ENCODE data around the gene DIO2. TPM values are rescaled to one million over a fixed set of nuclear protein-coding genes. Genes with fewer than 3 reads are reported as not detected.

The DIO2 gene
- under 1 TPM; 0.26 to 0.76 (median 0.58) TPM for polyA plus RNA-seq (ENCODE audit: insufficient read length in 3 of 3)

DNA sequence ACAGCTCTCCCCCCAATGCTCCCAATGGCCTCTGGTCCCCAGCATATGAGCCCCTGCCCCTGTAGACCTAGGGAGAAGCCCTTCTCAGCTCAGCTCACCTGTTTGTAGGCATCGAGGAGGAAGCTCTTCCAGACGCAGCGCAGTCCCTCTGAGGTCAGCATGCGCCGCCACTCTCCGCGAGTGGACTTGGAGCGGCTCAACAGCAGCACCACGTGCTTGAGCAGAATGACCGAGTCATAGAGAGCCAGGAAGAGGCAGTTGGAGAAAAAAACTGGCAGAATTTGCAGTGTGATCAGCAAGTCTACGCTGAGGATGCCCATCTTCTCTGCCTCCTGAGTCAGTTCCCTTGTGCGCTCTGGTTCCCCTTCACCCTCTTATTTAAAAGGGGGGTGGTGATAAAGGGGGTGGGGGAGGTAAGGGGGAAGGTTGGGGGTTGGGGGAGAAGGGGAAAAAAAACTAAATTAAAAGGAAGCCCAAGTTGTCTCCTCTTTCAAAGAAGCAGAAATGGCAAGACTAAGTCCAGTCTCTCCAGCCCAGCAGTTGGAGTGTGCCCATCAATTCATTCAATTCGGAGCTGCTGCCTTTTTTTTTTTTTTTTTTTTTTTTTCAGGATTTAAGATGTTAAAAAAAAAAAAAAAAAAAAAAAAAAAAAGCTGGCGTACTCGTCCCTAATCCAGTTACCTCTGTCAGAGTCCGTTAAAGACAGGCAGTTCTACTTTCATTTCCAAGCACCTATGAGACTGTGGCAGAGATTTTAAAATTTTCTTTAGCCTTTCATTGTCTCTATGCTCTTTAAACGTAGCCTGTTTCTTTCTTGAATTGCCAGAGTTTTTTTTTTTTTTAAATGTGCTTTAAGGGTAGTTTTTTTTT lies at the start of gene DIO2:
Gene DIO2 (minus strand): TSS at position 352 of the 870 bp plus-strand sequence. CDS start 32 bp downstream, at position 320.
- no peak for DNase-seq (ENCODE audit: low read depth in 3 of 3, low spot score in 2 of 3)

DNA sequence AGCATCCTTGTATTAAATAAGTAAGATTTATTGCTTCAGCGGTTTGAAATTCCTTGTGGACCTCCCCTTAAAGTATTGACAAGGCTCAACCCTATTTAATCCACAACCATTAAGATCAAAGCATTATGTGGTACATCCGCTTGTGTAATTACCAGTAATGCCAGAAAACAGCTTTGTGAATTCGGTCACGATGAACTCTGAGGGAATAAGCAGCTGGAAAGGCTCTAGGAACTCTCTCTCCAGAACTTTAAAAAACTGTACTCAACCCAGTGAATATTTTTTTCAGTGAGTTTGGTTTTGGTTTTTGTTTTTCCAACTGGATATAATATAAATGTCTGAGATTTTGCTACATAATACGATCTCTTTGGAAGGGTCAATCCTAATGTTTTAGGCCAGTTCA lies 49.3 kb upstream of the DIO2 start:
- peak in 2 of 3 donors; percentile 10 to 27 for DNase-seq (ENCODE audit: low read depth in 3 of 3, low spot score in 2 of 3)

- no peak for DNase-seq (ENCODE audit: low read depth in 3 of 3, low spot score in 2 of 3)
These were observed 28.3 kb upstream of the DIO2 start for GRCh38 chr14:80239631-80240030.

- DNase-seq (ENCODE audit: low read depth in 3 of 3, low spot score in 2 of 3): no peak
These were observed 25.8 kb upstream of the DIO2 start for GRCh38 chr14:80237143-80237542.

GRCh38 chr14:80233470-80234089 lies 22.3 kb upstream of the DIO2 start:
- DNase-seq (ENCODE audit: low read depth in 3 of 3, low spot score in 2 of 3): no peak

GRCh38 chr14:80231702-80232101 lies 20.4 kb upstream of the DIO2 start:
- no peak for DNase-seq (ENCODE audit: low read depth in 3 of 3, low spot score in 2 of 3)

GRCh38 chr14:80223696-80224465 lies 12.6 kb upstream of the DIO2 start:
- DNase-seq (ENCODE audit: low read depth in 3 of 3, low spot score in 2 of 3): no peak

DNA sequence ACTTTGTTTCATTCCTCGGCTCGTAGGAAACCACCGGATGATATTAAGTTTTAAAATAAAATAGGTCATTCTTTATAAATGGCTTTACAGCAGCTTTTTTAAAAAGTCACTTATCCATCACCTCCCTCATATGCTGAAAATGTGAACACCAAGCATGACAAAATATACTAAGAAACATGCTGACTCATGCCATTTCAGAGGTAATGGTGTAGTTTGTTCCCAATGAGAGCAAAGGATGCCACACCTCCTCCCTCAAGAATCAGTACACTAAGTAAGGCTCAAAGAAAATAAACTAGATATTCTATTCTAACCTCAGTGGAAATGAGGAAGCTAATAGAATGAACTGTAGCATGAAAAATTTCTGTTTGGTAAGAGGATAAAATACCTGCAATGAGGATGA lies 5.5 kb upstream of the DIO2 start:
- DNase-seq (ENCODE audit: low read depth in 3 of 3, low spot score in 2 of 3): no peak

DNA sequence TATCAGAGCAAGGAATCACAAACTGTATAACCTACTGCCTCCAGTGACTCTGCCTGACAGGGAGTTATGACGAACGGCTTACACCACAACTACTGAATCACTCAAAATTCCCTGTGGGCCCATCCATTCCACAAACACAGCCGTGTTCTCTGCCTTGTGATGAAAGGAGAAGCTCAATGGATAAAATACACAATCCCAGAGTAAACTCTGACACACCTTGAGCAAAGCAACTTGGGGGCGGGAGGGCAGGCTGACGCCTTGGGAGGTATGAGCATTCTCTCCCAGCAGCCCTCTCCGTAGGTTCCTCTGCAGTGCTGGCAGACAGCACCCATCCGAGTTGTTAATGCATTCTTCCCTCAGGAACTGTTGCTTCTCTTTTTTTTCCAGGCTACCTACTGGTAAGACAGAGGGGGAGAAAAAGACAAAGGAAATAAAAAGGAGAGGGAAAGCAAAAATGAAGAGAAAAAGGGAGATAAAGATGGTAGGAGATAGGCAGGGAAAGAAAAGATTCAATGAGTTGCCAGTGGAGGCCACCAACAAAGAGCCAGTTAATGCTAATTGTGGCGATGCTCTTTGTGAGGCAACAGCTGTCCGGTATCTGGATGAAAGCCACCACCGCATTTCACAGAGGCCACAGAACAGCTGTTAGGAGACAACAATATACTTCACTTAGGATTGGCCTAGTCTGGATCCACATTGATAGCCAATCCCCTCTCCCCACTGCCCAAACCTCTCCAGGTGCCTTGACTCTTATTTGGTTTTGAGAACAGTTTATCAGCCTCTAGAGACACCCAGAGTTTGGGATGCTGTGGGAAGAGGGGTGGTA lies 4.7 kb upstream of the DIO2 start:
- peak in 1 of 3 donors; percentile 36 for DNase-seq (ENCODE audit: low read depth in 3 of 3, low spot score in 2 of 3)

DNA sequence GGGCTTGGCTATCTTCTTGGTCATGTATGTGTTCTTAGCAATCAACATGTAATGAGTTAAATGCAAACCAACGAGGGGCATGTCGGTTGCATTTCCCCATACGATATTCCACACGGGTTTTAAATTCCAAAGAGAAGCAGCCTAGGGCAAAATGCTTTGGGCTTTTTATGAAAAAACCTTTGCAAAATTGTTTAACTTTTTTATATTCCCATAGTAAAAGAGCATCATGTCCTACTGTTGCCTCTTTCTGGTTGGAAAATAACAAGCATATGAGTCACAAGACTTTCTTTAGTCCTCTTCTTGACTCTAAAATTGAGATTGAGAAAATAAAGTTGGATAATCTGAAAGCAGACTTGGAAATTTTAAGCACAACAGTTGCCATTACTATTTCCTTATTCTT lies 3.8 kb upstream of the DIO2 start:
- no peak for DNase-seq (ENCODE audit: low read depth in 3 of 3, low spot score in 2 of 3)

DNA sequence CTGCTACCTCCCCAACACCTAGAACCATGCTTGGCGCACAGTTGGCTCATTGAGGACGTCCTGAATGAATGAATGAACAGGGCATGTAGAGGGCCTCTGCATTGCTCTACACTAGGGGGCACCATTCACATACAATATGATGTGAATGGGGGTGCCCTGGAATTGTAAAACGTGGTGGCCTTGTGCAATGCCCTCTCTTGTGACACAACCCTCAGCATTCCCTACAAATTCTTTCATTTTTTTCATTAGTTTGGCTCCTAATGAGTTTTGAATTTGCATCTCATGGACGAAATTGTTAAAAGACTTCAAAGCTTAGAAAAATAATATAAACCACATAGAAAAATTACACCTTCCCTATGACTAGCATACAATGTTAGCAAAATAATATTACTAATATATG lies 2.3 kb upstream of the DIO2 start:
- DNase-seq (ENCODE audit: low read depth in 3 of 3, low spot score in 2 of 3): no peak

GRCh38 chr14:80212023-80212397 lies 706 bp upstream of the DIO2 start:
- DNase-seq (ENCODE audit: low read depth in 3 of 3, low spot score in 2 of 3): no peak

- DNase-seq (ENCODE audit: low read depth in 3 of 3, low spot score in 2 of 3): no peak
These were observed 2.8 kb downstream of the DIO2 start for GRCh38 chr14:80208461-80208860.

DNA sequence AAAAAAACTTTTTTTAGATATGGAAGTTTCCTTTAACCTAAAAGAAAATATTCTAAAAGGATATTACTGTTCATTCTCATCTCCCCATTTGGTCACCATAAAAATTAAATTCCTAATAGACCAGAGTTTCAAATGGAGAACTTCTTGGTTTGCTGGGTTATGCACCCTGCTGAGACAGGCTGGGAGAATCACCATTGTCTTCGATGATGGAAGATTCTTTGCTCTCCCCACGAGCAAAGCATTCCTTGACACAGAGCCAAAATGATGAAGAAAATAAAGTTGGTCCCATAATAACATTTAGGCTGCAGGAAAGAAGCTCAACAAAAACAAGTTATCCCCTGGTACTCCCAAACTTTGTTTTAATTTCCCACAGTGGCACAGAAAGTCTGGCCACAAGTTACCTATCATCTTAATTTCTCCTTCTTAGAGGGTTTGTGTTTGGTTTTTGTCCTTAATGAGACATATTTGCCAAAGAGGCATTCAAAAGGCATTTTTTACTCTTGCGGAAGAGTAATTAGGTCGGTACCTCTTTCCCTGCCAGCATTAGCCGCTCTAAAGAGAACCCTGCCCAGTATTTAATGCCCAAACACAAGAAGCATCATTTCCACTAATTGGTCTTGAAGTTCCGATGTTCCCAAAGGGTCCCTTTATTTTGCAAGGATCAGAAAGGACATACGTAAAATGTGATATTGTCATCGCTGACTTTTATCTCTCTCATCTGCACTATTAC lies 4.8 kb downstream of the DIO2 start:
- DNase-seq (ENCODE audit: low read depth in 3 of 3, low spot score in 2 of 3): no peak

DNA sequence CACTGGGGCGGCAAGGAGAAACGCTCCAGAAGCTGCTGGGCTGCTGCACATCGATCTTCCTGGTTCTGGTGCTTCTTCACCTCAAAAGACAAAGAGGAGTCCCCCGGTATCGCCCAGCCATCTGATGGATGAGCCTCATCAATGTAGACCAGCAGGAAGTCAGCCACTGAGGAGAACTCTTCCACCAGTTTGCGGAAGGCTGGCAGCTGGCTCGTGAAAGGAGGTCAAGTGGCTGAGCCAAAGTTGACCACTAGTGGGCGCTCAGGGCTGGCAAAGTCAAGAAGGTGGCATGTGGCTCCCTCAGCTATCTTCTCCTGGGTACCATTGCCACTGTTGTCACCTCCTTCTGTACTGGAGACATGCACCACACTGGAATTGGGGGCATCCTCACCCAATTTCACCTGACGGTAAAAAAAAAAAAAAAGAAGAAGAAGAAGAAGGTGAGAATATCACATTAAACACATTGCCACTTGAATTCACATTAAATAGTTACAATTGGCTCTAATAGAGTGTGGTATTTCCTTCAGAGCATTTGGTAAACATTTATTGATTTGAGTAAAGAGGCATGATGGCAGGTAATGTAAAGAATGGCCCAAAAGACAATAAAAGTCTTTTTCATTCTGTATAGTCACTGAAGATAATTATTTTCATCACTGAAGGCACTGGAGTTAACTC lies 8.3 kb downstream of the DIO2 start:
- DNase-seq (ENCODE audit: low read depth in 3 of 3, low spot score in 2 of 3): no peak

- no peak for DNase-seq (ENCODE audit: low read depth in 3 of 3, low spot score in 2 of 3)
These were observed 11.2 kb downstream of the DIO2 start for GRCh38 chr14:80200093-80200492.

- no peak for DNase-seq (ENCODE audit: low read depth in 3 of 3, low spot score in 2 of 3)
These were observed 22.7 kb downstream of the DIO2 start for GRCh38 chr14:80188571-80188970.

GRCh38 chr14:80186301-80186800 lies 25.0 kb downstream of the DIO2 start:
- DNase-seq (ENCODE audit: low read depth in 3 of 3, low spot score in 2 of 3): no peak

DNA sequence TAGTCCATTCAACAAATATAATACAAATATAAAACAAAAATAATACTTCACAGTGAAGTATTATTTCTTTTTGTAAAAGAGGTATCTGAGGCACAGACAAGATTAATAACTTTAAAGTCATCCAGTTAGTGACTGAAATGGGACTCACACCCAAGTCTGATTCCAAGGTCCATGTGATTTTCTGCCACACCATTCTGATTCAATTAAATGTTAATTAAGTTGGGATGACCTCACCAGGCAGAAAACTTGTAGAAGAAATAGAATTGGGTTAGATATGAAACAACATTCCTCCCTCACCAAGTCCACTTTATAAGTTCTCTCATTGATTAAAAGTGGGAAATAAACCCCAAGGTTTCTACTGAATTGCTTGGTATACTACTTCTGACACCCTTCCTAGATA lies 34.4 kb downstream of the DIO2 start:
- DNase-seq (ENCODE audit: low read depth in 3 of 3, low spot score in 2 of 3): no peak
